H1 (cell line): ENCODE data around the gene NASP. TPM values are rescaled to one million over a fixed set of nuclear protein-coding genes. Genes with fewer than 3 reads are reported as not detected.

ENCODE experiments used
- CEBPB ChIP-seq: IDR thresholded peaks from 2 replicates; pipeline ENCODE4 v1.6.1; 2012; ENCODE audit warnings: low read depth, low read length
- polyA plus RNA-seq, 7 experiments: library from polyadenylated mRNA; depleted of rRNA in 3 of 7; stranded (reverse) in 5 of 7; unstranded in 2 of 7; fragments of >200 nt in 5 of 7; fragments of 200-250 nt in 2 of 7; gene quantifications; 1 replicate in 5 of 7; 2 replicates in 1 of 7; 4 replicates in 1 of 7; pipeline versions ENCODE4 v1.2.1 to v1.2.3, GENCODE V29; 2011 to 2013; ENCODE audit warnings: missing spikeins in 2 of 7, mixed read lengths in 2 of 7
- total RNA-seq: library from RNA; stranded (reverse); fragmentation: NEBNext Ultra II Directional; extraction: Animal tissue kit (Norgen Biotek cat#: 25700); gene quantifications from 2 replicates; pipeline ENCODE4 v1.2.1, GENCODE V29; 2021
- TF ChIP-seq, protein P1 (sequence below): IDR thresholded peaks from 2 replicates; pipeline ENCODE4 v1.6.1; 2011; ENCODE audit warnings: low read depth, mild to moderate bottlenecking, low read length; ENCODE audit not compliant: insufficient read depth

NASP gene
- total and polyA plus RNA-seq, 2 of the 8 experiments (the other 6 are each of a cell fraction or from before 2014, with no cell fraction given) = 263 to 647 TPM

GRCh38 chr1:45563843-45564242 lies 20.0 kb upstream of the NASP start (continued):
- TF ChIP-seq, protein P1, sequence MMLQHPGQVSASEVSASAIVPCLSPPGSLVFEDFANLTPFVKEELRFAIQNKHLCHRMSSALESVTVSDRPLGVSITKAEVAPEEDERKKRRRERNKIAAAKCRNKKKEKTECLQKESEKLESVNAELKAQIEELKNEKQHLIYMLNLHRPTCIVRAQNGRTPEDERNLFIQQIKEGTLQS = no peak
- TF ChIP-seq CEBPB = no peak
